ENCODE data around the gene CGNL1.

CGNL1 gene

GRCh38 chr15:57356178-57356577 lies 20.1 kb upstream of the CGNL1 start:
- Histone ChIP-seq H3K4me2 (ENCODE audit: low read depth, low read length) (no peak overlapping the region), H3K9me2 (replicated peaks; ENCODE audit: insufficient read depth, low read length) (no peaks in the 10 kb centered on the region), H3K79me2 (ENCODE audit: low read length) (no peaks in the 10 kb centered on the region), H4K20me1 (ENCODE audit: insufficient read depth, low read length) (no peaks in the 10 kb centered on the region), H3K27ac (ENCODE audit: low read length) (no peak overlapping the region), H3K36me3 (replicated peaks; ENCODE audit: insufficient read depth, low read length) (no peaks in the 10 kb centered on the region), H3K9ac (ENCODE audit: low read length) (no peak overlapping the region), H3K4me3 (ENCODE audit: low read length) (no peak overlapping the region), H2AFZ (ENCODE audit: low read length) (no peak overlapping the region), H3K4me1 (ENCODE audit: low read length) (no peaks in the 10 kb centered on the region), H3F3A (ENCODE audit: insufficient read depth, low read length) (no peaks in the 10 kb centered on the region), H3K27me3 (replicated peaks; ENCODE audit: insufficient read depth, low read length) (no peaks in the 10 kb centered on the region), H3K9me3 (replicated peaks; ENCODE audit: insufficient read depth, low read length) (no peaks in the 10 kb centered on the region)
- no peak for DNase-seq
- no peak for TF ChIP-seq CTCF (IDR thresholded peaks at IDR 0.05; ENCODE audit: low read length)
- no peak for TF ChIP-seq EZH2 (optimal IDR thresholded peaks at IDR 0.05; ENCODE audit: low read depth, low read length)
- no peak for TF ChIP-seq EZH2phosphoT487 (IDR thresholded peaks at IDR 0.05; ENCODE audit: low read length)

- TF ChIP-seq EZH2phosphoT487 (IDR thresholded peaks at IDR 0.05; ENCODE audit: low read length) (no peak), CTCF (IDR thresholded peaks at IDR 0.05; ENCODE audit: low read length) (no peak), EZH2 (optimal IDR thresholded peaks at IDR 0.05; ENCODE audit: low read depth, low read length) (no peak)
- Histone ChIP-seq H3F3A (ENCODE audit: insufficient read depth, low read length) (no peaks in the 10 kb centered on the region), H3K4me1 (ENCODE audit: low read length) (no peaks in the 10 kb centered on the region), H3K9me3 (replicated peaks; ENCODE audit: insufficient read depth, low read length) (no peaks in the 10 kb centered on the region), H3K27ac (ENCODE audit: low read length) (no peak overlapping the region), H3K27me3 (replicated peaks; ENCODE audit: insufficient read depth, low read length) (no peaks in the 10 kb centered on the region), H3K36me3 (replicated peaks; ENCODE audit: insufficient read depth, low read length) (no peaks in the 10 kb centered on the region), H3K4me3 (ENCODE audit: low read length) (no peak overlapping the region), H2AFZ (ENCODE audit: low read length) (no peak overlapping the region), H3K9ac (ENCODE audit: low read length) (no peak overlapping the region), H4K20me1 (ENCODE audit: insufficient read depth, low read length) (no peaks in the 10 kb centered on the region), H3K4me2 (ENCODE audit: low read depth, low read length) (no peak overlapping the region), H3K9me2 (replicated peaks; ENCODE audit: insufficient read depth, low read length) (no peaks in the 10 kb centered on the region), H3K79me2 (ENCODE audit: low read length) (no peaks in the 10 kb centered on the region)
- no peak for DNase-seq
Measured at GRCh38 chr15:57356636-57357035, 19.7 kb upstream of the CGNL1 start.

- Histone ChIP-seq H3K9ac (ENCODE audit: low read length) (no peak overlapping the region), H3K4me1 (ENCODE audit: low read length) (no peaks in the 10 kb centered on the region), H3K4me2 (ENCODE audit: low read depth, low read length) (no peak overlapping the region), H3K9me2 (replicated peaks; ENCODE audit: insufficient read depth, low read length) (no peaks in the 10 kb centered on the region), H4K20me1 (ENCODE audit: insufficient read depth, low read length) (no peaks in the 10 kb centered on the region), H3K4me3 (ENCODE audit: low read length) (no peak overlapping the region), H3K36me3 (replicated peaks; ENCODE audit: insufficient read depth, low read length) (no peaks in the 10 kb centered on the region), H3K79me2 (ENCODE audit: low read length) (no peaks in the 10 kb centered on the region), H3K9me3 (replicated peaks; ENCODE audit: insufficient read depth, low read length) (no peaks in the 10 kb centered on the region), H3F3A (ENCODE audit: insufficient read depth, low read length) (no peaks in the 10 kb centered on the region), H3K27me3 (replicated peaks; ENCODE audit: insufficient read depth, low read length) (no peaks in the 10 kb centered on the region), H2AFZ (ENCODE audit: low read length) (no peak overlapping the region), H3K27ac (ENCODE audit: low read length) (no peak overlapping the region)
- TF ChIP-seq EZH2 (optimal IDR thresholded peaks at IDR 0.05; ENCODE audit: low read depth, low read length), result no peak
- no peak for TF ChIP-seq CTCF (IDR thresholded peaks at IDR 0.05; ENCODE audit: low read length)
- TF ChIP-seq EZH2phosphoT487 (IDR thresholded peaks at IDR 0.05; ENCODE audit: low read length), result no peak
- no peak for DNase-seq
Measured at GRCh38 chr15:57357799-57358198, 18.5 kb upstream of the CGNL1 start.
